Amniotic stem cell (primary cell): Measurements from ENCODE around the gene KRT9.
A peak's percentile ranks its signal among the peaks of the same experiment; 100 is the strongest.

Experiments used
- DNase-seq: peaks from one replicate; lab custom pipeline; 2025; lab: John Stamatoyannopoulos, UW

Gene KRT9

GRCh38 chr17:41527063-41528023 is 44.5 kb downstream of the KRT9 start:
- DNase-seq: no peak

- DNase-seq: no peak
Measured at GRCh38 chr17:41524261-41524660, 47.6 kb downstream of the KRT9 start.

GRCh38 chr17:41523787-41524186 is 48.1 kb downstream of the KRT9 start:
- DNase-seq: no peak

- no peak for DNase-seq
Measured at GRCh38 chr17:41523225-41523593, 48.6 kb downstream of the KRT9 start.

- DNase-seq: no peak
Measured at GRCh38 chr17:41522301-41523224, 49.3 kb downstream of the KRT9 start.

GRCh38 chr17:41521574-41522261 is 50.1 kb downstream of the KRT9 start:
- peak; percentile 59 for DNase-seq

GRCh38 chr17:41520821-41521521 is 50.9 kb downstream of the KRT9 start:
- DNase-seq: no peak

GRCh38 chr17:41519501-41520224 is 52.2 kb downstream of the KRT9 start:
- no peak for DNase-seq

GRCh38 chr17:41518789-41519449 is 52.9 kb downstream of the KRT9 start, which contains the start of gene KRT15:
Gene KRT15, minus strand, starts transcription at chr17:41518890. Its CDS starts 63 bp downstream, at chr17:41518827.
- no peak for DNase-seq

GRCh38 chr17:41518031-41518430 is 53.8 kb downstream of the KRT9 start:
- DNase-seq: no peak

GRCh38 chr17:41516830-41517283 is 55.0 kb downstream of the KRT9 start:
- DNase-seq: no peak

GRCh38 chr17:41516147-41516829 is 55.6 kb downstream of the KRT9 start:
- DNase-seq: no peak
